ENCODE results near the gene MAST2.
"Not testable (repeated sequence)": the region's sequence is repeated elsewhere in the genome, so short reads cannot be mapped to it uniquely, and the experiment has no call there.

MAST2 gene

DNA sequence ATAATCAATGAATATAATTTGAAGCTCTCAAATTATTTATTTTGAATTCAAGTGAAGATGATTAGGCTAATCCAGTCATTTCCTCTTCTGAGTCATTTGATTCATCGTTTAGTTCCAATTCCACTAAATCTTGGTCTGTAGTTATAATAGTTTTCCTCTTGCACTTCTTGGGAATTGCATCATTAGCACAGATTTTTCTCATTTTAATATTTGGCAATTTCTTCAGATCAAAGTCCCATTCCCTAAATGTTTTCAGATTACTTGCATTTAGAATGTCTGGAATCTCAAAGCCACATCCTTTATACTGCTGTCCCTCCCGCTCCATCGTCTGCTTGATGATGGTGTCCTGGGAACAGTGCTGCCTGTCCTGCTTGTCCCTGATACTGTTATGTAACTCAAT is 43.5 kb downstream of the MAST2 start:
- TF ChIP-seq, protein P1, sequence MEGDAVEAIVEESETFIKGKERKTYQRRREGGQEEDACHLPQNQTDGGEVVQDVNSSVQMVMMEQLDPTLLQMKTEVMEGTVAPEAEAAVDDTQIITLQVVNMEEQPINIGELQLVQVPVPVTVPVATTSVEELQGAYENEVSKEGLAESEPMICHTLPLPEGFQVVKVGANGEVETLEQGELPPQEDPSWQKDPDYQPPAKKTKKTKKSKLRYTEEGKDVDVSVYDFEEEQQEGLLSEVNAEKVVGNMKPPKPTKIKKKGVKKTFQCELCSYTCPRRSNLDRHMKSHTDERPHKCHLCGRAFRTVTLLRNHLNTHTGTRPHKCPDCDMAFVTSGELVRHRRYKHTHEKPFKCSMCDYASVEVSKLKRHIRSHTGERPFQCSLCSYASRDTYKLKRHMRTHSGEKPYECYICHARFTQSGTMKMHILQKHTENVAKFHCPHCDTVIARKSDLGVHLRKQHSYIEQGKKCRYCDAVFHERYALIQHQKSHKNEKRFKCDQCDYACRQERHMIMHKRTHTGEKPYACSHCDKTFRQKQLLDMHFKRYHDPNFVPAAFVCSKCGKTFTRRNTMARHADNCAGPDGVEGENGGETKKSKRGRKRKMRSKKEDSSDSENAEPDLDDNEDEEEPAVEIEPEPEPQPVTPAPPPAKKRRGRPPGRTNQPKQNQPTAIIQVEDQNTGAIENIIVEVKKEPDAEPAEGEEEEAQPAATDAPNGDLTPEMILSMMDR (conservative IDR thresholded peaks at IDR 0.05): no peak
- TF ChIP-seq ZFX (IDR thresholded peaks at IDR 0.05): no peak
- H3K27ac ChIP-seq: no peak overlapping the region

GRCh38 chr1:45848097-45848496 is 44.7 kb downstream of the MAST2 start:
- no peak overlapping the region for H3K27ac ChIP-seq

DNA sequence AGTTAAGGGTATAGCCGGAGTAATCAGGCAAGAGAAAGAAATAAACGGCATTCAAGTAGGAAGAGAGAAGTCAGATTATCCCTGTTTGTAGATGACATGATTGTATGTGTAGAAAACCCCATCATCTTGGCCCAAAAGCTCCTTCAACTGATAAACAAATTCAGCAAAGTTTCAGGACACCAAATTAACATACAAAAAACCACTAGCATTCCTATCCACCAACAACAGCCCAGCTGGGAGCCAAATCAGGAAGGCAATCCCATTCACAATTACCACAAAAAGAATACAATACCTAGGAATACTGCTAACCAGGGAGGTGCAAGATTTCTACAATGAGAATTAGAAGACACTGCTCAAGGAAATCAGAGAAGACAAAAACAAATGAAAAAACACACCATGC is 45.3 kb downstream of the MAST2 start:
- H3K27ac ChIP-seq: no peak overlapping the region
- no peak for TF ChIP-seq ZFX (IDR thresholded peaks at IDR 0.05)
- TF ChIP-seq, protein P1 (conservative IDR thresholded peaks at IDR 0.05): no peak

More at GRCh38 chr1:45848097-45848496, 44.7 kb downstream of the MAST2 start:
- TF ChIP-seq, protein P1 (conservative IDR thresholded peaks at IDR 0.05): no peak
- no peak for TF ChIP-seq ZFX (IDR thresholded peaks at IDR 0.05)

GRCh38 chr1:45850017-45850416 is 46.6 kb downstream of the MAST2 start:
- no peak overlapping the region for H3K27ac ChIP-seq
- no peak for TF ChIP-seq ZFX (IDR thresholded peaks at IDR 0.05)
- TF ChIP-seq, protein P1 (conservative IDR thresholded peaks at IDR 0.05): no peak

DNA sequence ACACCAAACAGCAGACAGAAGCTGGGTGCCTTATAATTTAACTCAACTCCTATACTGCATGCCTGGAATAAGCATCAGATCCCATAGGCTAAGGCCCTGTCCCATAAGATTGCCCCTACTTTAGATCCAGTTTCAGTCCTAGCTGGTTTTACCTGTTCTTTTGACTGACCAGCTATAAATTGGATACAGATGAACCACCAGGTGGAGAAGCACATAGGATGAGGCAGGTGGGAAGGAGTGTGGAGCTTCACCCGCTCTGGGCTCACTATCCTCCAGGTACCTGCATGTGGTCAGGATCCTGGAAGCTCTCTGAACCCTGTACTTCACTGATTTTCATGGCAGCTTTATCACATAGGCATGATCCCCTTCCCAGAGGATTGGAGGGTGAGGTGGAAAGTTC is 51.3 kb downstream of the MAST2 start:
- no peak overlapping the region for H3K27ac ChIP-seq
- TF ChIP-seq, protein P1 (conservative IDR thresholded peaks at IDR 0.05): peak; percentile 24
- TF ChIP-seq ZFX (IDR thresholded peaks at IDR 0.05): no peak

DNA sequence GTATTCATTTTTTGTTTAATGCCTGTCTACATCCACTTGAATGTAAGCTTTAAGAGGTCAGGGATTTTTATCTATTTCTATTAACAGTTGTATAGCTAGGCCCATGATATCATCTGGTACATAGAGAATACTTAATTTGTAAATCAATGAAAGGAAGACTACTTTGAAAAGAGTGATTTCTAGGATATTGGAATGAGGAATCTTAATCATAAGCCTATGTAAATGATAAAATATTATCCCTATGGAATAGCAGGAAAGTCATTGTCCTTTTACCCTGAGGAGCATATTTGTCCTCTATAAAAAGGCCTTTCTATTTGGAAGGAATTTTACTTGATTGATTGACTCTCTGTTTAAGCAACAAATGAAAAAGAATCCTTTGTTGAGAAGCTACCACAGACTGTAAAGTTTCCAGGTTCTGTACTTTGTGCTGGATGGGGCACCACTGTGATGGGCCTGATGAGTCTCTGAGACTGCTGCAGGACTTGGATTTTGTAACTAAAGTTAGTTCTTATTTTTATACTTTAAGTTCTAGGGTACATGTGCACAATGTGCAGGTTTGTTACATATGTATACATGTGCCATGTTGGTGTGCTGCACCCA is 53.8 kb downstream of the MAST2 start:
- TF ChIP-seq ZFX (IDR thresholded peaks at IDR 0.05): no peak
- TF ChIP-seq, protein P1 (conservative IDR thresholded peaks at IDR 0.05): no peak
- no peak overlapping the region for H3K27ac ChIP-seq

- not testable (repeated sequence) for H3K27ac ChIP-seq
Observed at GRCh38 chr1:45857755-45858492, 54.5 kb downstream of the MAST2 start.

DNA sequence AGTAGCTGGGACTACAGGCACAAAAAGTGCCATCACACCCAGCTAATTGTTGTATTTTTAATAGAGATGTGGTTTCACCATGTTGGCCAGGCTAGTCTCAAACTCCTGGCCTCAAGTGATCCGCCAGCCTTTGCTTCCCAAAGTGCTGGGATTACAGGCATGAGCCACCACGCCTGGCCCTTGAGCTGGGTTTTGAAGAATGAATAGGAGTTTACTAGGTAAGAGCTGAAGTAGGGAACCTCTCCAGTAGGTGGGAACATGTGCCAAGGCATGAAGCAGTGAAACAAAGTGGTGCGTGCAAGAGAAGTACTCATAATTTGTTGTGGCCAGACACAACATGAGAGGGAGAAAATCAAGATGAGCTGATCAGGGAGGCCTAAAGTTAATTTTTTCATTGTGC is 55.8 kb downstream of the MAST2 start:
- no peak overlapping the region for H3K27ac ChIP-seq
- no peak for TF ChIP-seq ZFX (IDR thresholded peaks at IDR 0.05)
- TF ChIP-seq, protein P1 (conservative IDR thresholded peaks at IDR 0.05): no peak

Measured in C4-2B (cell line).